Naive thymus-derived CD8-positive, alpha-beta T cell (primary cell): ENCODE measurements around the gene RPS5. TPM values are rescaled to one million over a fixed set of nuclear protein-coding genes. Genes with fewer than 3 reads are reported as not detected.
"Not testable (repeated sequence)": the region's sequence is repeated elsewhere in the genome, so short reads cannot be mapped to it uniquely, and the experiment has no call there.

Experiments
- ATAC-seq, 2 donors: fragments of 150-1000 bp; cut with Tn5 transposase in 1 of 2; sonication (Bioruptor Pico), chemical (Tn5 transposase) in 1 of 2; 1 replicate in 1 of 2; 2 replicates in 1 of 2; pipeline ENCODE4 v1.10.0; 2021; ENCODE audit warnings: mild to moderate bottlenecking in 2 of 2, moderate library complexity in 2 of 2
- POLR2A ChIA-PET: fragments of 350-600 bp; sonication (Branson Sonifier 250); formaldehyde crosslinking; loops from one replicate; lab custom pipeline; 2021; ENCODE audit warnings: antibody characterized with exemption; lab: Charles Lee
- DNase-seq, 10 donors: peaks; one replicate each; pipeline versions ENCODE4 v3.0.0 to v3.0.0-alpha.2; 2020 to 2022
- H3K27ac Mint-ChIP-seq, 10 donors: one replicate each; pipeline ENCODE4 v1.8.0; 2020 to 2022; ENCODE audit warnings: mild to moderate bottlenecking in 10 of 10, mixed read lengths in 10 of 10, moderate library complexity in 4 of 10, inconsistent platforms in 1 of 10
- H3K27me3 Mint-ChIP-seq, 5 donors: one replicate each; pipeline ENCODE4 v1.8.0; 2021 to 2022; ENCODE audit warnings: mixed read lengths in 5 of 5
- H3K36me3 Mint-ChIP-seq, 3 donors: one replicate each; pipeline ENCODE4 v1.8.0; 2020 to 2022; ENCODE audit warnings: mixed read lengths in 3 of 3, mild to moderate bottlenecking in 2 of 3, inconsistent platforms in 1 of 3
- H3K4me1 Mint-ChIP-seq, 4 donors: one replicate each; pipeline ENCODE4 v1.8.0; 2021 to 2022; ENCODE audit warnings: mixed read lengths in 4 of 4
- H3K4me3 Mint-ChIP-seq, 10 donors: one replicate each; pipeline ENCODE4 v1.8.0; 2020 to 2022; ENCODE audit warnings: mild to moderate bottlenecking in 10 of 10, mixed read lengths in 10 of 10, moderate library complexity in 6 of 10, inconsistent platforms in 1 of 10
- H3K9me3 Mint-ChIP-seq, 9 donors: one replicate each; pipeline ENCODE4 v1.8.0; 2020 to 2022; ENCODE audit warnings: mixed read lengths in 9 of 9, mild to moderate bottlenecking in 3 of 9, inconsistent platforms in 1 of 9, moderate library complexity in 1 of 9
- microRNA-seq: library from miRNA; unstranded; fragments of <30 nt; microRNA quantifications from one replicate; pipeline ENCODE4 v1.2.0, GENCODE V29; 2022; ENCODE audit warnings: borderline microRNAs expressed
- polyA plus RNA-seq, 3 donors: library from polyadenylated mRNA; unstranded; fragments of 300-500 nt; fragmentation: Illumina TruSeq; gene quantifications; one replicate each; pipeline ENCODE4 v1.2.3, GENCODE V29; 2021
- total RNA-seq, 8 experiments: library from RNA in 2 of 8; stranded (reverse) in 2 of 8; gene quantifications; one replicate each; pipeline ENCODE4 v1.2.3 and lab custom pipeline; 2021 to 2026

The RPS5 gene
- total and polyA plus RNA-seq, 5 experiments from 2014 or later: 1,656 to 2,106 (median 1,899) TPM

GRCh38 chr19:58428617-58429016 lies 41.5 kb downstream of the RPS5 start:
- no peak for DNase-seq
- POLR2A ChIA-PET: no interaction called here
- Mint-ChIP-seq H3K4me3 (no peak overlapping the region), H3K36me3 (peaks cover 5 to 44% (median 26%) of the 10 kb centered on the region in 3 donors), H3K27ac (no peak overlapping the region), H3K4me1 (no peaks in the 10 kb centered on the region), H3K27me3 (no peaks in the 10 kb centered on the region), H3K9me3 (peaks cover 0 to 75% (median 28%) of the 10 kb centered on the region in 9 donors)
- no peak for ATAC-seq

DNA sequence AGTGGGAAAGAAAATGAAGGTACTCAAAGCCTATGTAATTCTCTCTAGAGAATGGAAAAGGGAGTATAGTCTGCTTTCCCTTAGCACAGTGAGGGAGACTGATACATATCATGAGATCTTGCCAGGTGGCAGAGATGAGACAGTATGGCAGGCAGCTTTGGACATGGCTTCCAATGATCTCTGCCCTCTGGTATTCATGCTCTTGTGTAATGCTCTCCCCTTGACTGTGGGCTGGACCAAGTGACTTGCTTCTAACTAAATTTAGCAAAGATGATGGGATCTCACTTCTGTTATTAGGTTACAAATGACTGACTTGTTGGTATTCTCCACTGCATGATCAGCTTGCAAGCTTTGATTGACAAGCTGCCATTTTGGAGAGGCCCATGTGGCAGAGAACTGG lies 42.7 kb downstream of the RPS5 start:
- ATAC-seq: no peak
- Mint-ChIP-seq H3K36me3 (peaks cover 14 to 55% (median 33%) of the 10 kb centered on the region in 3 donors), H3K27me3 (no peaks in the 10 kb centered on the region), H3K9me3 (peaks cover 0 to 85% (median 31%) of the 10 kb centered on the region in 9 donors), H3K4me3 (no peak overlapping the region), H3K4me1 (no peaks in the 10 kb centered on the region), H3K27ac (no peak overlapping the region)
- POLR2A ChIA-PET: interaction anchor here (1.1 kb wide), 1 partner anchor 13 kb away, joined by 3 read pairs; no protein-coding TSS in a partner anchor
- no peak for DNase-seq

DNA sequence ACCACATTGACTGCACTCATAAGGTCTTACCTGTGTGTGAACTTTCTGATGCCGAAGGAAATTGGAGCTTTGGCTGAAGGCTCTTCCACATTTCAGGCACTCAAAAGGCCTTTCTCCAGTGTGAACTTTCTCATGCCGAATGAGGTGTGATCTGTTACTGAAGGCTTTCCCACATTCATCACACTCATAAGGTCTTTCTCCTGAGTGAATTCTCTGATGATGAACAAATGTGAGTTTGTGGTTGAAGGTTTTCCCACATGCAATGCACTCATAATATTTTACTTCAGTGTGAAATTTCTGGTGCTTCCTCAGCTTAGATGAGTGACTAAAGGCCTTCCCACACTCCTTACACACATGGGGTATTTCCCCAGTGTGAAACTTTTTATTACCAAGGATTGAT lies 47.1 kb downstream of the RPS5 start:
- no peak for DNase-seq
- Mint-ChIP-seq H3K4me3 (no peak overlapping the region), H3K9me3 (peaks cover 10 to 99% (median 42%) of the 10 kb centered on the region in 9 donors), H3K36me3 (peaks cover 52 to 93% (median 63%) of the 10 kb centered on the region in 3 donors), H3K27ac (no peak overlapping the region), H3K27me3 (no peaks in the 10 kb centered on the region), H3K4me1 (peaks cover 11 to 16% (median 14%) of the 10 kb centered on the region in 4 donors)
- POLR2A ChIA-PET: interaction anchor here (0.5 kb wide), 1 partner anchor 71 kb away, joined by 4 read pairs; no protein-coding TSS in a partner anchor
- ATAC-seq: no peak

GRCh38 chr19:58439576-58440554 lies 52.8 kb downstream of the RPS5 start, which contains the start of gene ZNF132:
TSS of gene ZNF132 (minus strand) at chr19:58440153. CDS start at chr19:58439821, 332 bp downstream.
- DNase-seq (peak; percentile 84 to 98 (median 95)), ATAC-seq (peak; percentile 95 to 96)
- POLR2A ChIA-PET: interaction anchor here (0.6 to 2.0 kb wide), 14 partner anchors 8 to 731 kb away, joined by 3 to 10 read pairs (median 4); partner anchors contain the start of genes ZBTB45, ZNF154, ZNF274 and ZNF497
- H3K27ac Mint-ChIP-seq: peak within 1 kb of the TSS; percentile 96 to 100 (median 98)
- peaks cover 45 to 53% (median 45%) of the 10 kb centered on the region in 3 donors for H3K36me3 Mint-ChIP-seq
- peaks cover 10 to 56% (median 49%) of the 10 kb centered on the region in 9 donors for H3K9me3 Mint-ChIP-seq
- H3K4me3 Mint-ChIP-seq: peak within 1 kb of the TSS; percentile 93 to 100 (median 98)
- H3K27me3 Mint-ChIP-seq: peaks cover 0 to 2% (median 0%) of the 10 kb centered on the region in 5 donors
- H3K4me1 Mint-ChIP-seq: peaks cover 26 to 39% (median 33%) of the 10 kb centered on the region in 4 donors

DNA sequence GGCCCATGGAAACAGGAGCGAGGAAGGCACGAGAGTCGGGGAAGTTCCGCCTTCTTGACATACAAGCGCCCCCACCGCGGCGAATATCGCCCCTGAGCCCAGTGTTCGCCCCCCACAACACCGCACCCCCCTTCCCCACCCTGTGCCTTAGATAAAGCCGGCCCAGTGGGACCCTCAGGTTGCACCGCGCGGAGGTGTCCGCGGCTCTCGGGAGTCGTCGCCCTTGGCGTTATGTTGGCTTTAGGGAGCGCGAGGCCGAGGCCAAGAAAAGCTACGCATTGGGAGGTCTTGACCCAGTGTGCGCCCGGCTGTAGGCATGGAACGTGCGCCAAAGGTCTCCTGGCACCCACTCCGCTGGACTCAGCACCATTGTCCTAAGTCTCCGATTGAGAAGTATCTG lies 53.5 kb downstream of the RPS5 start:
- Mint-ChIP-seq H3K4me1 (peaks cover 26 to 39% (median 33%) of the 10 kb centered on the region in 4 donors), H3K27me3 (peaks cover 0 to 2% (median 0%) of the 10 kb centered on the region in 5 donors), H3K36me3 (peaks cover 38 to 46% (median 38%) of the 10 kb centered on the region in 3 donors), H3K9me3 (peaks cover 10 to 51% (median 42%) of the 10 kb centered on the region in 9 donors), H3K27ac (peak overlapping the region; percentile 96 to 100 (median 98)), H3K4me3 (peak overlapping the region; percentile 93 to 100 (median 98))
- DNase-seq: no peak
- no peak for ATAC-seq
- POLR2A ChIA-PET: interaction anchor here (0.6 to 2.0 kb wide), 14 partner anchors 9 to 732 kb away, joined by 3 to 10 read pairs (median 4); partner anchors contain the start of genes ZBTB45, ZNF135, ZNF154 and ZNF274

GRCh38 chr19:58442986-58443385 lies 55.9 kb downstream of the RPS5 start:
- H3K27ac Mint-ChIP-seq, DNase-seq, ATAC-seq, H3K4me3 Mint-ChIP-seq: not testable (repeated sequence)
- peaks cover 14 to 24% (median 20%) of the 10 kb centered on the region in 3 donors for H3K36me3 Mint-ChIP-seq
- POLR2A ChIA-PET: interaction anchor here (0.6 to 1.2 kb wide), 2 partner anchors 11 to 56 kb away, joined by 3 read pairs; partner anchors contain the start of gene RPS5
- H3K9me3 Mint-ChIP-seq: peaks cover under 1 to 38% (median 19%) of the 10 kb centered on the region in 9 donors
- H3K4me1 Mint-ChIP-seq: peaks cover 20 to 32% (median 27%) of the 10 kb centered on the region in 4 donors
- H3K27me3 Mint-ChIP-seq: peaks cover 4 to 17% (median 7%) of the 10 kb centered on the region in 5 donors

Small RNAs within 50 kb of the gene (microRNA-seq; reads per million reads assigned to microRNA genes)
- gene MIR4754: not detected

Other genes starting within 250 kb of the RPS5 start
- gene ZNF329, start 236.5 kb upstream of the RPS5 start, total RNA-seq: 10 to 100 TPM; 16.2 to 17.4 TPM
- gene ZNF329, start 236.5 kb upstream of the RPS5 start, polyA plus RNA-seq: 10 to 100 TPM in 1 of 3 donors, 1 to 10 TPM in 2; 5.9 to 11.9 (median 7.6) TPM
- 100 to 1,000 TPM; 110 to 119 TPM for gene ZNF274, start 204.2 kb upstream of the RPS5 start, total RNA-seq
- gene ZNF274, start 204.2 kb upstream of the RPS5 start, polyA plus RNA-seq: 10 to 100 TPM; 26.5 to 38.7 (median 34.9) TPM
- 10 to 100 TPM; 57.4 to 60.1 TPM for gene ZNF544, start 158.4 kb upstream of the RPS5 start, total RNA-seq
- 10 to 100 TPM; 19.5 to 35.2 (median 23.9) TPM for gene ZNF544, start 158.4 kb upstream of the RPS5 start, polyA plus RNA-seq
- gene ZNF8, start 108.3 kb upstream of the RPS5 start, total RNA-seq: 10 to 100 TPM; 12.9 to 13.1 TPM
- 1 to 10 TPM in 1 of 3 donors, under 1 TPM in 2; 0.44 to 1.1 (median 0.75) TPM for gene ZNF8, start 108.3 kb upstream of the RPS5 start, polyA plus RNA-seq
- gene ERVK3-1, start 81.9 kb upstream of the RPS5 start, total RNA-seq: 10 to 100 TPM; 84.3 to 86.1 TPM
- 10 to 100 TPM; 55.1 to 80.9 (median 72.0) TPM for gene ERVK3-1, start 81.9 kb upstream of the RPS5 start, polyA plus RNA-seq
- gene ZSCAN22, start 60.3 kb upstream of the RPS5 start, total RNA-seq: 1 to 10 TPM; 4.6 TPM
- 1 to 10 TPM in 2 of 3 donors, under 1 TPM in 1; 0.69 to 3.3 (median 1.4) TPM for gene ZSCAN22, start 60.3 kb upstream of the RPS5 start, polyA plus RNA-seq
- gene A1BG, start 33.8 kb upstream of the RPS5 start, total RNA-seq: 10 to 100 TPM; 26.3 to 38.3 TPM
- gene A1BG, start 33.8 kb upstream of the RPS5 start, polyA plus RNA-seq: 100 to 1,000 TPM in 2 of 3 donors, 10 to 100 TPM in 1; 96.6 to 126 (median 121) TPM
- 1 to 10 TPM; 4.7 to 6.6 TPM for gene ZNF497, start 24.5 kb upstream of the RPS5 start, total RNA-seq
- gene ZNF497, start 24.5 kb upstream of the RPS5 start, polyA plus RNA-seq: 1 to 10 TPM; 1.8 to 2.2 (median 1.9) TPM
- gene ZNF837, start 6.2 kb upstream of the RPS5 start, total RNA-seq: 1 to 10 TPM; 5.6 to 5.8 TPM
- gene ZNF837, start 6.2 kb upstream of the RPS5 start, polyA plus RNA-seq: 10 to 100 TPM in 1 of 3 donors, 1 to 10 TPM in 2; 4.2 to 14.3 (median 9.9) TPM
- 1 to 10 TPM in 1 of 2 experiments, under 1 TPM in 1; 0.39 to 1.2 TPM for gene RNF225, start 8.4 kb downstream of the RPS5 start, total RNA-seq
- not detected for gene RNF225, start 8.4 kb downstream of the RPS5 start, polyA plus RNA-seq
- gene ZNF584, start 21.4 kb downstream of the RPS5 start, total RNA-seq: 10 to 100 TPM; 10.6 to 10.7 TPM
- gene ZNF584, start 21.4 kb downstream of the RPS5 start, polyA plus RNA-seq: 1 to 10 TPM; 6.3 to 6.5 (median 6.4) TPM
- 10 to 100 TPM in 1 of 2 experiments, 1 to 10 TPM in 1; 10.0 to 10.6 TPM for gene ZNF132, start 52.9 kb downstream of the RPS5 start, total RNA-seq
- 1 to 10 TPM; 1.0 to 3.1 (median 2.0) TPM for gene ZNF132, start 52.9 kb downstream of the RPS5 start, polyA plus RNA-seq
- gene ZNF324B, start 64.4 kb downstream of the RPS5 start, total RNA-seq: 10 to 100 TPM; 11.4 to 12.9 TPM
- 1 to 10 TPM; 1.4 to 2.6 (median 1.8) TPM for gene ZNF324B, start 64.4 kb downstream of the RPS5 start, polyA plus RNA-seq
- gene ZNF324, start 79.8 kb downstream of the RPS5 start, total RNA-seq: 10 to 100 TPM; 24.8 to 28.0 TPM
- 10 to 100 TPM in 2 of 3 donors, 1 to 10 TPM in 1; 8.3 to 16.2 (median 12.8) TPM for gene ZNF324, start 79.8 kb downstream of the RPS5 start, polyA plus RNA-seq
- gene ZNF446, start 89.1 kb downstream of the RPS5 start, total RNA-seq: 10 to 100 TPM; 18.7 to 20.4 TPM
- gene ZNF446, start 89.1 kb downstream of the RPS5 start, polyA plus RNA-seq: 1 to 10 TPM; 1.6 to 2.7 (median 2.4) TPM
- 10 to 100 TPM; 16.6 to 19.9 TPM for gene SLC27A5, start 124.7 kb downstream of the RPS5 start, total RNA-seq
- 10 to 100 TPM; 24.5 to 39.2 (median 31.1) TPM for gene SLC27A5, start 124.7 kb downstream of the RPS5 start, polyA plus RNA-seq
- 10 to 100 TPM; 21.3 to 23.0 TPM for gene ZBTB45, start 132.5 kb downstream of the RPS5 start, total RNA-seq
- 1 to 10 TPM; 2.8 to 5.3 (median 3.5) TPM for gene ZBTB45, start 132.5 kb downstream of the RPS5 start, polyA plus RNA-seq
- 100 to 1,000 TPM; 429 to 434 TPM for gene TRIM28, start 156.8 kb downstream of the RPS5 start, total RNA-seq
- gene TRIM28, start 156.8 kb downstream of the RPS5 start, polyA plus RNA-seq: 100 to 1,000 TPM in 1 of 3 donors, 10 to 100 TPM in 2; 55.7 to 114 (median 62.7) TPM
- gene CHMP2A, start 167.8 kb downstream of the RPS5 start, total RNA-seq: 10 to 100 TPM; 59.2 to 60.0 TPM
- 100 to 1,000 TPM; 135 to 154 (median 144) TPM for gene CHMP2A, start 167.8 kb downstream of the RPS5 start, polyA plus RNA-seq
- gene UBE2M, start 171.3 kb downstream of the RPS5 start, total RNA-seq: 10 to 100 TPM; 48.5 to 51.2 TPM
- gene UBE2M, start 171.3 kb downstream of the RPS5 start, polyA plus RNA-seq: 10 to 100 TPM; 10.4 to 20.5 (median 18.0) TPM
- 10 to 100 TPM; 49.1 to 53.2 TPM for gene MZF1, start 186.1 kb downstream of the RPS5 start, total RNA-seq
- 10 to 100 TPM in 2 of 3 donors, 1 to 10 TPM in 1; 9.1 to 12.7 (median 11.7) TPM for gene MZF1, start 186.1 kb downstream of the RPS5 start, polyA plus RNA-seq